Heart left ventricle (tissue), 16 donors: ENCODE data around the gene WARS2. TPM values are rescaled to one million over a fixed set of nuclear protein-coding genes. Genes with fewer than 3 reads are reported as not detected.
A peak's percentile ranks its signal among the peaks of the same experiment; 100 is the strongest.

ENCODE experiments used
- ATAC-seq, 4 donors: fragments of 200-7000 bp; cut with Tn5 transposase; one replicate each; pipeline ENCODE4 v1.9.1; 2020 to 2022; ENCODE audit warnings: moderate library complexity in 4 of 4, mild to moderate bottlenecking in 3 of 4, moderate number of reproducible peaks in 1 of 4
- DNase-seq, 5 donors: peaks; one replicate each; pipeline ENCODE4 v3.0.0-alpha.2; 2020
- H3K27ac ChIP-seq, 12 donors: fragments of 200-600 bp; sonication (generic) in 4 of 12; one replicate each; pipeline versions ENCODE4 v1.5.0 to v1.8.0; 2016 to 2022; ENCODE audit warnings: mild to moderate bottlenecking in 2 of 12
- H3K27me3 ChIP-seq, 9 donors: fragments of 200-600 bp; sonication (generic) in 2 of 9; one replicate each; pipeline versions ENCODE4 v1.5.1 to v1.8.0; 2016 to 2022; ENCODE audit warnings: mild to moderate bottlenecking in 3 of 9
- H3K36me3 ChIP-seq, 9 donors: fragments of 200-600 bp; sonication (generic) in 2 of 9; one replicate each; pipeline versions ENCODE4 v1.5.0 to v1.8.0; 2018 to 2022; ENCODE audit warnings: mild to moderate bottlenecking in 2 of 9
- H3K4me1 ChIP-seq, 12 donors: fragments of 200-600 bp; sonication (generic) in 4 of 12; one replicate each; pipeline versions ENCODE4 v1.5.0 to v1.8.0; 2016 to 2022; ENCODE audit warnings: mild to moderate bottlenecking in 3 of 12
- H3K4me3 ChIP-seq, 12 donors: fragments of 200-600 bp; sonication (generic) in 4 of 12; one replicate each; pipeline versions ENCODE4 v1.5.0 to v1.8.0; 2017 to 2022; ENCODE audit warnings: mild to moderate bottlenecking in 9 of 12, moderate library complexity in 4 of 12
- H3K9me3 ChIP-seq, 12 donors: fragments of 200-600 bp; sonication (generic) in 4 of 12; one replicate each; pipeline versions ENCODE4 v1.5.0 to v1.8.0; 2016 to 2022; ENCODE audit warnings: mild to moderate bottlenecking in 1 of 12
- CTCF ChIP-seq, 12 donors: fragments of 200-600 bp; sonication (generic) in 4 of 12; IDR thresholded peaks; one replicate each; pipeline versions ENCODE4 v1.5.0 to v1.8.0; 2018 to 2022; ENCODE audit warnings: antibody characterized with exemption in 12 of 12, mild to moderate bottlenecking in 5 of 12
- POLR2A ChIP-seq, 2 donors: fragments of 450-650 bp; IDR thresholded peaks; one replicate each; pipeline ENCODE4 v1.6.1; 2017; ENCODE audit warnings: antibody characterized with exemption in 2 of 2, mild to moderate bottlenecking in 2 of 2, moderate library complexity in 2 of 2
- WGBS, 4 donors: extraction: QIAGEN DNeasy Blood & Tissue Kit in 2 of 4; methylation state at CpG; one replicate each; pipeline versions ENCODE4 v1.1.5 to v1.1.7; 2013 to 2018; 5-methylcytosine and 5-hydroxymethylcytosine counted together
- intact Hi-C, 10 donors: fragments of 100-400 bp; cut with DNase I; formaldehyde crosslinking; loops; one replicate each; pipeline versions ENCODE4 v1.11.1 to v1.14.2; 2022
- polyA plus RNA-seq, 2 donors: library from polyadenylated mRNA; stranded (reverse); fragments of 200-250 nt; gene quantifications; one replicate each; pipeline ENCODE4 v1.2.3, GENCODE V29; 2013
- total RNA-seq, 9 donors: library from RNA; depleted of rRNA in 2 of 9; stranded (reverse); fragments of >200 nt in 2 of 9; fragmentation: NEBNext Ultra II Directional in 3 of 9; extraction: Animal tissue kit (Norgen Biotek cat#: 25700) in 3 of 9; gene quantifications; one replicate each; pipeline versions ENCODE4 v1.1.0 to v1.2.4, GENCODE V29; 2016 to 2023
- donor health status: ischemic (EF 13 %, LVEDD 7.1; RV severe dilation, severe dysfunction).
- donor health status: healthy with polysubstance abuse.
- donor health status: DM: no; HTN: yes; CAD: no.
- donor health status: DM: no; HTN: no; CAD: no.
- donor health status: ischemic (EF 25% LVEDD 6.9; RV normal size, moderate dysfunction).
- donor health status: ischemic (EF 25% LVEDD 5.7; RV mildly dilated, moderate dysfunction).
- donor health status: healthy.
- donor health status: DM: yes; HTN: yes; CAD: no.
- donor health status: ischemic (EF 35%, LVEDD 5.7; RV mildly dilated, moderate dysfunction).
- donor health status: nonischemic (EF 11% LVEDD 7.7; RV severe dilation, severe dysfunction).
- donor health status: DM: yes; HTN: yes; CAD: no.
- donor health status: PGD.
- donor health status: ischemic (EF 29% LVEDD 5.4; RV normal size, mild dysfunction).
- donor health status: nonischemic (EF 23%, LVEDD 6.1; RV moderate dilation, normal function).

The WARS2 gene
- total and polyA plus RNA-seq, 11 donors = 3.9 to 15.5 (median 11.9) TPM

GRCh38 chr1:119084798-119085197 is 55.7 kb downstream of the WARS2 start:
- intact Hi-C loops = loop anchor here in 2 of 10 donors (5.0 kb wide), 2 partner anchors 53 to 162 kb away; no protein-coding TSS in a partner anchor
- peak overlapping the region in 5 of 12 donors; percentile 12 to 60 (median 25) for H3K27ac ChIP-seq

GRCh38 chr1:119083980-119084379 is 56.5 kb downstream of the WARS2 start:
- DNase-seq (no peak), ATAC-seq (peak in 1 of 4 donors; percentile 56)
- no peak for TF ChIP-seq POLR2A (IDR thresholded peaks at IDR 0.05)
- H3K4me1 ChIP-seq = peaks cover 0 to 36% (median 8%) of the 10 kb centered on the region in 12 donors
- H3K9me3 ChIP-seq = peaks cover 0 to 3% (median 0%) of the 10 kb centered on the region in 12 donors
- H3K36me3 ChIP-seq = no peaks in the 10 kb centered on the region
- 50 to 69% (median 60%) methylated on average over 6 of the region's 6 CpGs for WGBS, 4 donors
- no peaks in the 10 kb centered on the region for H3K27me3 ChIP-seq
- intact Hi-C loops = no loop called here
- peak overlapping the region in 5 of 12 donors; percentile 11 to 37 (median 18) for H3K4me3 ChIP-seq
- H3K27ac ChIP-seq = peak overlapping the region in 2 of 12 donors; percentile 25 to 27

More at GRCh38 chr1:119084798-119085197, 55.7 kb downstream of the WARS2 start:
- TF ChIP-seq CTCF (IDR thresholded peaks at IDR 0.05) = peak in 1 of 12 donors; percentile 12
- TF ChIP-seq POLR2A (IDR thresholded peaks at IDR 0.05) = no peak
- DNase-seq (no peak), ATAC-seq (peak in 3 of 4 donors; percentile 43 to 53 (median 44))
- Histone ChIP-seq H3K9me3 (peaks cover 0 to 5% (median 0%) of the 10 kb centered on the region in 12 donors), H3K4me1 (peaks cover 0 to 28% (median 6%) of the 10 kb centered on the region in 12 donors), H3K36me3 (no peaks in the 10 kb centered on the region), H3K27me3 (no peaks in the 10 kb centered on the region), H3K4me3 (peak overlapping the region in 4 of 12 donors; percentile 14 to 37 (median 21))
- 64 to 78% (median 70%) methylated on average over 10 of the region's 10 CpGs for WGBS, 4 donors

GRCh38 chr1:119083479-119083878 is 57.0 kb downstream of the WARS2 start:
- ATAC-seq = no peak
- Histone ChIP-seq H3K36me3 (no peaks in the 10 kb centered on the region), H3K4me3 (no peak overlapping the region), H3K4me1 (peaks cover 0 to 32% (median 8%) of the 10 kb centered on the region in 12 donors), H3K9me3 (peaks cover 0 to 4% (median 0%) of the 10 kb centered on the region in 12 donors), H3K27ac (no peak overlapping the region), H3K27me3 (no peaks in the 10 kb centered on the region)
- 81 to 89% (median 83%) methylated on average over 1 of the region's 1 CpG for WGBS, 4 donors
- no peak for DNase-seq
- TF ChIP-seq POLR2A (IDR thresholded peaks at IDR 0.05) = no peak
- TF ChIP-seq CTCF (IDR thresholded peaks at IDR 0.05) = no peak
- intact Hi-C loops = no loop called here

- no peaks in the 10 kb centered on the region for H3K27me3 ChIP-seq
- DNase-seq (no peak), ATAC-seq (no peak)
- 69 to 94% (median 86%) methylated on average over 3 of the region's 3 CpGs for WGBS, 4 donors
- H3K9me3 ChIP-seq = peaks cover 0 to 11% (median 2%) of the 10 kb centered on the region in 12 donors
- intact Hi-C loops = no loop called here
- H3K27ac ChIP-seq = no peak overlapping the region
- H3K4me3 ChIP-seq = no peak overlapping the region
- no peak for TF ChIP-seq CTCF (IDR thresholded peaks at IDR 0.05)
- no peak for TF ChIP-seq POLR2A (IDR thresholded peaks at IDR 0.05)
- H3K4me1 ChIP-seq = peaks cover 0 to 32% (median 8%) of the 10 kb centered on the region in 12 donors
- H3K36me3 ChIP-seq = no peaks in the 10 kb centered on the region
Observed at GRCh38 chr1:119081700-119082099, 58.8 kb downstream of the WARS2 start.

GRCh38 chr1:119081267-119081666 is 59.2 kb downstream of the WARS2 start:
- Histone ChIP-seq H3K36me3 (no peaks in the 10 kb centered on the region), H3K4me1 (peaks cover 0 to 32% (median 8%) of the 10 kb centered on the region in 12 donors), H3K4me3 (no peak overlapping the region), H3K27me3 (no peaks in the 10 kb centered on the region), H3K9me3 (peaks cover 0 to 11% (median 2%) of the 10 kb centered on the region in 12 donors), H3K27ac (no peak overlapping the region)
- DNase-seq (no peak), ATAC-seq (peak in 1 of 4 donors; percentile 26)
- TF ChIP-seq CTCF (IDR thresholded peaks at IDR 0.05) = no peak
- TF ChIP-seq POLR2A (IDR thresholded peaks at IDR 0.05) = no peak
- intact Hi-C loops = no loop called here
